ENCODE measurements around the gene TFCP2.

The TFCP2 gene

GRCh38 chr12:51196547-51196946 lies 23.6 kb upstream of the TFCP2 start:
- DNase-seq = no peak

GRCh38 chr12:51195841-51196240 lies 22.9 kb upstream of the TFCP2 start:
- no peak for DNase-seq

DNA sequence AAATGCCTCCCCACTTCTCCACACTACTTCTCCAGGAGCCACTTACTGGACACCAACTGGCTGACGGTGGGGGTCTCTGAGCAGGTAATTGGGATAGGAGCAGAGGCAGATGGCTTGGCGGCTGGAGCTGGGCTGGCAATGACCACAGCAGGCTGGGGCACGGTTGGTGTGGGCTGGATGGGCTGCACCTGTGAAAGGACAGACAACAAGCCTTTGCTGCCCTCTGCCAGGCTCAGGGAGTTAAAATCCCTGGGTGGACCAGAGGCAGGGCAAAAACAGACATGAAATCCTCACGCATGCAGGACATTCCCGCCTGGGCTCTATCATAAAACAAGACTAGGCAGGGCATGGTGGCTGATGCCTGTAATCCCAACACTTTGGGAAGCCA lies 19.3 kb upstream of the TFCP2 start:
- no peak for DNase-seq

GRCh38 chr12:51191516-51192283 lies 18.8 kb upstream of the TFCP2 start:
- DNase-seq = no peak

- DNase-seq = no peak
These were observed 17.9 kb upstream of the TFCP2 start for GRCh38 chr12:51190820-51191219.

GRCh38 chr12:51189790-51190355 lies 16.9 kb upstream of the TFCP2 start:
- no peak for DNase-seq

- DNase-seq = no peak
These were observed 15.6 kb upstream of the TFCP2 start for GRCh38 chr12:51188359-51189051.

DNA sequence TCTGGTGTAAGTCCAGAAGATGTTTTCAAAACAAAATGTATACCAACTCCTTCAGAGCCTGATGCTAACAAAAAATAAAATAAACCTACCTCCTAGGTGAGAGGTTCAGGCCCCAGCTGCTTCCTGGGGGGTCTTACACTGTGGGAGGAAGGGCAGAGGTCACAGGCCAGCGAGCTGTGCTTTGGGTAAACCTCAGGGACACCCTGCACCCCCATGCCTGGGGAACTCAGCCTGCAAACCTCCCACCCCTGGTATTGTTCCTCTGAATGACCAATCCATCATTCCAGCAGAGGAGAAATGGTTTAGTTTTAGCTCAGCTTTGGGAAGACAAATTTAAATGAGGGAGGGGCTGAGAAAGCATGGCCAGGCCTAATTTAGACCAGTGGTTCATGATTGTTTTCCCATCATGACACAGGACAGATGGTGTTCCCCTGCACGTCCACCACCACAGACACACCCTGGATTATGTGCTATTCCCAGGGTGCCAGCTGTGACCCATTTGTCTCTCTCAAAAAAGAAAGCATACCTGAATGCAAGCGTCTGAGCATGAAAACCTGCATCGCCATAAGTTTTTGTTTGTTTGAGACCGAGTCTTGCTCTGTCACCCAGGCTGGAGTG lies 14.5 kb upstream of the TFCP2 start:
- no peak for DNase-seq

GRCh38 chr12:51186465-51187085 lies 13.6 kb upstream of the TFCP2 start:
- no peak for DNase-seq

GRCh38 chr12:51185171-51185717 lies 12.3 kb upstream of the TFCP2 start:
- DNase-seq = no peak

DNA sequence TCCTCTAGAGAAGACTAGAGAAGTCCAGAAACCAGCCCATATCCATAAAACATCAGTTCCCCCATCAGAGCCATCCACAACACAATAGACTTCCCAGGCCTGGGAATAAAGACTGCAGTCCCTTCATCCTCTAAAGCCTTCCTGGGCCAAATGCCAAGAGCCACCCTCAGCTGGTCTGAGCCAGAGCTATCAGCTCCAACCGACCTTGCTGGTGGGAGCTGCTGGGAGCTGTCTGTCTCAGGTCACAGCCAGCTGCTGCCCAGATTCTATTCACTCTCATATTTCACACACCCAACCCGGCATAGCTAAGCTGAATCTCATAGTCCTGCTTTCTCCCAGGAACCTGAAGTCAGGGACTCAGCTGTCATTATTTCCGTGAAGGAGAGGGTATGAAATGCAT lies 10.9 kb upstream of the TFCP2 start:
- DNase-seq = no peak

DNA sequence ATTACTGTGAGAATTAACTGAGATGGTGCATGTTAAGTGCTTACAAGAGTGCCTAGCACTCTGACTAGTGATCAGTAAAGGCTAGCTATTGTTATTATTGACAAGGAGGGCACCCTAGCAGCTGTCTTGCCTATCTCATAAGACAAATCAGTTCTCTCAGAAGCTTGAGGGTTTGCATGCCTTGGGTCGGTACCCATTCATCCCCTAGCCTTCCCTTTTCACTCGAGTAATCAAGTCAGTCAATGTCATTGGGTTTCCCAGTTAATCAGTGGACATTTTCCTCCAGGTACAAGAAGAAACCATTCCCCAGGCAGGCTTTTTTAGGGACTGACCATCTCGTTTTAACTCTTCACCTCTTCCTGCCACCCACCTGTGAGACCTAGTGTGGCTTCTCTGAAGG lies 10.4 kb upstream of the TFCP2 start:
- no peak for DNase-seq

DNA sequence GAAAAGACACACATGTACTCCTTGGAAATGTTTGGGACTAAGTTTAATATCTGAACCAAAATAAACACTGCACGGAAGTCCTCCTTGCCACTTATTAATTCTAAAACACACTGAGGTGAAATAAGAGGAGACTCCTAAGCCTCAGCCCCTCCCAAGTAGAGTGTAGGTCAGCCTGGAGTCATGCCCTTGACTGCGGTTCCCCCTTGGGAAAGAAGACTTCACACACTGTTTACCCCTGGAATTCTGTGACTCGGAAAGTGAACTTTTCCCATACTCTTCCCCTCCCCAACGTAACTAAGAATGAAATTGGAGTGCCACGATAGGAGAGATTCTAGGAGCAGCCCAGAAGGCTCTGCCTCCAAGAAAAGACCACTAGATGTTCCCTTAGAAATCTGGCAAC lies 8.6 kb upstream of the TFCP2 start:
- DNase-seq = no peak

GRCh38 chr12:51177897-51178296 lies 5.0 kb upstream of the TFCP2 start:
- DNase-seq = no peak

GRCh38 chr12:51174501-51174900 lies 1.6 kb upstream of the TFCP2 start:
- DNase-seq = no peak

DNA sequence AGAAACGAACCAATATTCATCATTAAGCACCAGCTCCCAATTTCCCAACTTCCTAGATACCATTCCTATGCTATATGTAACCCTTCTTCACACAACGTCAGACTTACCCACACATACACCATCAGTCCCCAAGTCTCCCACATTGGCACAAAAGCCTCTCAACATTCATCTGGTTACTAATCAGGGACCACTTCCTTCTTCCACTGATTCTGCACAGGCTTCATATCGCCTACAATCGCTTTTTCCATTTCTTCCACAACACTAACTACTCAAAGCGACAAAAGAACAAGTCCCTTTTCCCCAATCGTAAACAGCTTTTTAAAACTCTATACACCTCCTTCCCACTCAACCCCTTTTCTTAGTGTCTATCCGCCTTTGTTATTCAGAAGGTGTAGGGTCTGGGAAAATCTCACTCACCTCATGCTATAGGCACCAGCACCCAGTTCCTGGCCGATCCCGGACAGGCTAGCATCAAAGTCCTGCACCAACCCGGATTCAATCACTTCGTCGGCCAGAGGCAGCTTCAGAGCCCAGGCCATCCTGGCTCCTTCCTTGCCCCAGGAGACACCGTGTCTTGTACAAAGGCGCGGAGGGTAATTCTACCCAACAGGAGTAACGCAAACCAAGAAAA lies 936 bp downstream of the TFCP2 start:
- peak in 1 of 2 experiments; percentile 38 for DNase-seq

DNA sequence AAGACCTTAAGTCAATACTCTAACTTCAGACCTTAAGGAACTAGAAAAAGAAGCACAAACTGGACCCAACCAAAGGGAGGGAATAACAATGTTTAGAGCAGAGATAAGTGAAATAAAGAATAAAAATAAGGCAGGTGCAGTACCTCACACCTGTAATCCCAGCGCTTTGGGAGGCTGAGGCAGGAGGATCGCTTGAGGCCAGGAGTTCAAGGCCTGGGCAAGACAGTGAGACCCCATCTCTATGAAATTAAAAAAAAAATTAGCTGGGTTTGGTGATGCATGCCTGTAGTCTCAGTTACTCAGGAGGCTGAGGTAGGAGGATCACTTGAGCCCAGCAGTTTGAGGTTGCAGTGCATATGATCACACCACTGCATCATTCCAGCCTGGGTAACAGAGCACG lies 9.1 kb downstream of the TFCP2 start:
- no peak for DNase-seq

DNA sequence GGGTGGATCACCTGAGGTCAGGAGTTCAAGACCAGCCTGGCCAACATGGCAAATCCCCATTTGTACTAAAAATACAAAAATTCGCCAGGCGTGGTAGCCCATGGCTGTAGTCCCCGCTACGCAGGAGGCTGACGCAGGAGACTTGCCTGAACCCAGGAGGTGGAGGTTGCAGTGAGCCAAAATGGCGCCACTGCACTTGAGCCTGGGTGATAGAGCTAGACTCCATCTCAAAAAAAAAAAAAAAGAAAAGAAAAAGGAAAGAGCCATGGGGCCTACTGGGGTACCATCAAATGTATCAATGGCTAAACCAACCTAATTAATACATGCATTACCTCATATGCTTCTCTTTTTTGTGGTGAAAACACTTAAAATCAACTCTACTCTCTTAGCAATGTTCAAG lies 10.7 kb downstream of the TFCP2 start:
- DNase-seq = no peak

DNA sequence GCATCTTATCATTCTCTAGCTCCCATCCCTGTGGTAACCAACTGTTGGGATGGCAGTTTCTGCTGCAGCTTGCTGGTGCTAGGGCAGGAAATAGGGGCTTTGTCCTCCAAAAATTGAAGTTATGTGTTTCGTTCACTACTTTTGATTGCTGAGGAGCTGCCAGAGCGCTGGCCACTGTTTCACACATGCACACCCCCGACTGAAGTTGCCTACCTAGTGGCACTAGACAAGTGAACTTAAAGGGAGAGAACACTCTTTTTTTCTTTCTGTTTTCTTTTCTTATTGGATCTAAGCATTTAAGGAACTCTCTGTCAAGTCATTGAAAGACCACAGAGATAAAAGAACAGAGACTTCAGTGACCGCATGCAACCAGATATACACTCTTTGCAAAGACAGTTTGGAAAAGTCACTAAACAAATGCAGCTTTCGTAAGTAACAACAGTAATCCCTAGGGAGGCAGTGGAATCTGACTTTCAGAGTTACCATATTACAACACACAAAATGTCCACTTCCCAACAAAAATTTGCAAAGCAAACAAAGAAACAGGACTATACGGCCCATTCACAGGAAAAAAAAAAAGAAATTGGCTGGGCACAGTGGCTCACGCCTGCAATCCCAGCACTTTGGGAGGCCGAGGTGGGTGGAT lies 12.0 kb downstream of the TFCP2 start:
- no peak for DNase-seq

DNA sequence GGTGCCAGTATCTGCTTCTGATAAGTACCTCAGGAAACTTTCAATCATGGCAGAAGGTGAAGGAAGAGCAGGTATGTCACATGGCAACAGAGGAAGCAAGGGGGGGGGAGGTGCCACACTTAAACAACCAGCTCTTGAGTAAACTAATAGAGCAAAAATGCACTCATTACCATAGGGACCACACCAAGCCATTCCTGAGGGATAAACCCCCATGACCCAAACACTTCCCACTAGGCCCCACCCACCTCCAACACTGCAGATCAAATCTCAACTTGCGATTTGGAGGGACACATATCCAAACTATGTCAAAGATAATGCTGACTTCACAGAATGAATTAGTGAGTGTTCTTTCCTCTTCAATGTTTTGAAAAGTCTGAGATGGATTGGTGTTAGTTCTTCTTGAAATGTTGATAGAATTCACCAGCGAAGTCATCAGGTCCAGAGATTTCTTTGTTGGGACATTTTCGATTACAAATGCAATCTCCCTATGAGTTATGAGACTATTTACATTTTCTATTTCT lies 16.6 kb downstream of the TFCP2 start:
- DNase-seq = no peak

- no peak for DNase-seq
These were observed 20.0 kb downstream of the TFCP2 start for GRCh38 chr12:51152953-51153352.

DNA sequence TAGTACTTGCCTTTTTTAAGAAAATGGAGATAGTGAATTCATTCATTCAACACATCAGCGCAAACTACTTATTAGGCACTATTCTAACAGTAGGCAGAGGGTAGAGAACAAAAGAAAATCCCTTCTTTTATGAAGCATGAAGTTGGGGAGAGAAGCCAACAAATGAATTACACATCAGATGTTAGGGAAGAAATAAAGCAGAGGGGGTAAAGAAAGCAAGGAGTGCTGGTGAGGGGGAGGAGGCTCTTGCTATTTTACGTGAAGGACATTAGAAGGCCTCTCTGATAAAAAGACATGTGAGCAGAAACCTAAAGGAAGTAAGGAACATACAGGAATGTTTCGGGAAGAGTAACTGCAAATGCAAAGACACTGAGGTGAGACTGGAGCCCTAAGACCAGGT lies 22.2 kb downstream of the TFCP2 start:
- DNase-seq = no peak

Data from SW 1271 (cell line).